ENCODE measurements around the gene ZNF70. TPM values are rescaled to one million over a fixed set of nuclear protein-coding genes. Genes with fewer than 3 reads are reported as not detected.

The ZNF70 gene
- total RNA-seq, 1 experiment from 2014 or later = 2.9 TPM

- H3F3A ChIP-seq (ENCODE audit: insufficient read depth, low read depth) = no peaks in the 10 kb centered on the region
- H4K20me1 ChIP-seq (ENCODE audit: insufficient read depth) = no peaks in the 10 kb centered on the region; the same call in 1 of the 2 replicates
- intact Hi-C loops (cut with micrococcal nuclease; ENCODE audit: unreplicated experiment) = no loop called here
- no peaks in the 10 kb centered on the region for H3K4me1 ChIP-seq (replicated peaks; ENCODE audit: insufficient read depth)
- peaks cover 37% of the 10 kb centered on the region; the same call in 1 of the 2 replicates for H3K36me3 ChIP-seq (ENCODE audit: low read depth)
- DNase-seq = no peak
- H3K79me2 ChIP-seq (ENCODE audit: low read depth) = no peaks in the 10 kb centered on the region
- TF ChIP-seq CTCF (conservative IDR thresholded peaks at IDR 0.05) (no peak), EZH2 (IDR thresholded peaks at IDR 0.05; ENCODE audit: low read depth) (no peak)
- H3K9me3 ChIP-seq (ENCODE audit: insufficient read depth, low read depth) = no peaks in the 10 kb centered on the region
- H3K4me3 ChIP-seq = no peak overlapping the region
- no peaks in the 10 kb centered on the region for H3K27me3 ChIP-seq (ENCODE audit: insufficient read depth, low read depth)
- no peaks in the 10 kb centered on the region for H3K9me2 ChIP-seq (ENCODE audit: insufficient read depth)
- ChIA-PET CTCF (no interaction called here), POLR2A (ENCODE audit: unreplicated experiment) (no interaction called here)
- no peak overlapping the region for H3K27ac ChIP-seq
- H2AFZ ChIP-seq = no peak overlapping the region
- no TSS peak for BruUV-seq (replicated peaks)
- no peak overlapping the region for H3K4me2 ChIP-seq
Observed at GRCh38 chr22:23704829-23705228, 46.1 kb downstream of the ZNF70 start.

- Histone ChIP-seq H3K4me1 (replicated peaks; ENCODE audit: insufficient read depth) (no peaks in the 10 kb centered on the region), H3K27me3 (ENCODE audit: insufficient read depth, low read depth) (no peaks in the 10 kb centered on the region), H3K9me2 (ENCODE audit: insufficient read depth) (no peaks in the 10 kb centered on the region), H3K4me2 (no peak overlapping the region), H3K79me2 (ENCODE audit: low read depth) (no peaks in the 10 kb centered on the region), H3K4me3 (no peak overlapping the region), H2AFZ (no peak overlapping the region), H4K20me1 (ENCODE audit: insufficient read depth) (no peaks in the 10 kb centered on the region; the same call in 1 of the 2 replicates), H3K9me3 (ENCODE audit: insufficient read depth, low read depth) (no peaks in the 10 kb centered on the region), H3F3A (ENCODE audit: insufficient read depth, low read depth) (no peaks in the 10 kb centered on the region), H3K27ac (no peak overlapping the region), H3K36me3 (ENCODE audit: low read depth) (peaks cover 29% of the 10 kb centered on the region; the same call in 1 of the 2 replicates)
- no TSS peak for BruUV-seq (replicated peaks)
- POLR2A ChIA-PET (ENCODE audit: unreplicated experiment) = no interaction called here
- DNase-seq = no peak
- intact Hi-C loops (cut with micrococcal nuclease; ENCODE audit: unreplicated experiment) = no loop called here
- TF ChIP-seq CTCF (conservative IDR thresholded peaks at IDR 0.05) (no peak), EZH2 (IDR thresholded peaks at IDR 0.05; ENCODE audit: low read depth) (no peak)
- CTCF ChIA-PET = no interaction called here
Observed at GRCh38 chr22:23704062-23704461, 46.9 kb downstream of the ZNF70 start.

GRCh38 chr22:23700706-23701105, 50.2 kb downstream of the ZNF70 start:
- TF ChIP-seq EZH2 (IDR thresholded peaks at IDR 0.05; ENCODE audit: low read depth) = no peak
- no peak for TF ChIP-seq CTCF (conservative IDR thresholded peaks at IDR 0.05)
- no TSS peak for BruUV-seq (replicated peaks)
- Histone ChIP-seq H3K27me3 (ENCODE audit: insufficient read depth, low read depth) (no peaks in the 10 kb centered on the region), H3K9me2 (ENCODE audit: insufficient read depth) (no peaks in the 10 kb centered on the region), H4K20me1 (ENCODE audit: insufficient read depth) (no peaks in the 10 kb centered on the region; the same call in 1 of the 2 replicates), H3K4me2 (no peak overlapping the region), H2AFZ (no peak overlapping the region), H3K79me2 (ENCODE audit: low read depth) (no peaks in the 10 kb centered on the region), H3K9me3 (ENCODE audit: insufficient read depth, low read depth) (no peaks in the 10 kb centered on the region), H3K4me3 (no peak overlapping the region), H3K27ac (no peak overlapping the region), H3F3A (ENCODE audit: insufficient read depth, low read depth) (no peaks in the 10 kb centered on the region), H3K36me3 (ENCODE audit: low read depth) (peaks cover 6% of the 10 kb centered on the region; the same call in 1 of the 2 replicates), H3K4me1 (replicated peaks; ENCODE audit: insufficient read depth) (no peaks in the 10 kb centered on the region)
- intact Hi-C loops (cut with micrococcal nuclease; ENCODE audit: unreplicated experiment) = no loop called here
- ChIA-PET CTCF (no interaction called here), POLR2A (ENCODE audit: unreplicated experiment) (no interaction called here)
- DNase-seq = no peak

Measured in PC-9 (cell line).